Gastrocnemius medialis (tissue), 4 donors: Measurements from ENCODE around the gene TRIM24.

Source experiments
- CTCF ChIP-seq, 5 experiments: fragments of 450-650 bp in 3 of 5; fragments of 200-600 bp in 2 of 5; sonication (generic) in 2 of 5; IDR thresholded peaks in 4 of 5; conservative IDR thresholded peaks in 1 of 5; 1 replicate in 4 of 5; 2 replicates in 1 of 5; pipeline ENCODE4 v1.5.1; 2016 to 2019; ENCODE audit warnings: antibody characterized with exemption in 5 of 5, mild to moderate bottlenecking in 3 of 5, moderate library complexity in 3 of 5
- POLR2A ChIP-seq, 2 donors: fragments of 450-650 bp; IDR thresholded peaks; one replicate each; pipeline ENCODE4 v1.6.1; 2017; ENCODE audit warnings: antibody characterized with exemption in 2 of 2, mild to moderate bottlenecking in 2 of 2, moderate library complexity in 2 of 2

- no peak for TF ChIP-seq CTCF (IDR thresholded peaks at IDR 0.05 in 4 of 5, conservative IDR thresholded peaks at IDR 0.05 in 1 of 5)
- TF ChIP-seq POLR2A (IDR thresholded peaks at IDR 0.05), result no peak
Measured at GRCh38 chr7:138587485-138587884, 127.4 kb downstream of the TRIM24 start.
